ENCODE measurements around the gene SLIT3.

The SLIT3 gene

DNA sequence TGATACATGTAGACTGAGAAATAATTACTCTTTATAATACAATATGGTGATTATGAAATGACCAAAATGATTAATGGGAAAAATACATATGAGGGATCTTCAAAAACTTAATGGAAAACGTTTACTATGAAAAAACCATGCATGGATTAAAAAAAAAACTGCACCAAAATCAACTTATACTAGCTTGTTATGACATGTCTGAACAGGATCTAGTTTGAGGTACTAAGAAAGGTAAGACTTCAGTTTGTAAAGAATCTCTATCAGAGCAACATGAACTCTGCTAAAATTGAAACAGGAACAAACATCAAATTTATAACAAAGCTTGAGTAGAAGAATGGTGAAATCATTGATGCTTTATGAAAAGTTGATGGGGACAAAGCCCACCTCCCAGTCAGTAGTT is 178.0 kb downstream of the SLIT3 start:
- no peak for DNase-seq (ENCODE audit: low read depth)
- TF ChIP-seq, protein P1, sequence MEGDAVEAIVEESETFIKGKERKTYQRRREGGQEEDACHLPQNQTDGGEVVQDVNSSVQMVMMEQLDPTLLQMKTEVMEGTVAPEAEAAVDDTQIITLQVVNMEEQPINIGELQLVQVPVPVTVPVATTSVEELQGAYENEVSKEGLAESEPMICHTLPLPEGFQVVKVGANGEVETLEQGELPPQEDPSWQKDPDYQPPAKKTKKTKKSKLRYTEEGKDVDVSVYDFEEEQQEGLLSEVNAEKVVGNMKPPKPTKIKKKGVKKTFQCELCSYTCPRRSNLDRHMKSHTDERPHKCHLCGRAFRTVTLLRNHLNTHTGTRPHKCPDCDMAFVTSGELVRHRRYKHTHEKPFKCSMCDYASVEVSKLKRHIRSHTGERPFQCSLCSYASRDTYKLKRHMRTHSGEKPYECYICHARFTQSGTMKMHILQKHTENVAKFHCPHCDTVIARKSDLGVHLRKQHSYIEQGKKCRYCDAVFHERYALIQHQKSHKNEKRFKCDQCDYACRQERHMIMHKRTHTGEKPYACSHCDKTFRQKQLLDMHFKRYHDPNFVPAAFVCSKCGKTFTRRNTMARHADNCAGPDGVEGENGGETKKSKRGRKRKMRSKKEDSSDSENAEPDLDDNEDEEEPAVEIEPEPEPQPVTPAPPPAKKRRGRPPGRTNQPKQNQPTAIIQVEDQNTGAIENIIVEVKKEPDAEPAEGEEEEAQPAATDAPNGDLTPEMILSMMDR (conservative IDR thresholded peaks at IDR 0.05; ENCODE audit: low read depth, low read length) = no peak
- no peak overlapping the region for H3K4me3 ChIP-seq (ENCODE audit: low read depth, low read length)

DNA sequence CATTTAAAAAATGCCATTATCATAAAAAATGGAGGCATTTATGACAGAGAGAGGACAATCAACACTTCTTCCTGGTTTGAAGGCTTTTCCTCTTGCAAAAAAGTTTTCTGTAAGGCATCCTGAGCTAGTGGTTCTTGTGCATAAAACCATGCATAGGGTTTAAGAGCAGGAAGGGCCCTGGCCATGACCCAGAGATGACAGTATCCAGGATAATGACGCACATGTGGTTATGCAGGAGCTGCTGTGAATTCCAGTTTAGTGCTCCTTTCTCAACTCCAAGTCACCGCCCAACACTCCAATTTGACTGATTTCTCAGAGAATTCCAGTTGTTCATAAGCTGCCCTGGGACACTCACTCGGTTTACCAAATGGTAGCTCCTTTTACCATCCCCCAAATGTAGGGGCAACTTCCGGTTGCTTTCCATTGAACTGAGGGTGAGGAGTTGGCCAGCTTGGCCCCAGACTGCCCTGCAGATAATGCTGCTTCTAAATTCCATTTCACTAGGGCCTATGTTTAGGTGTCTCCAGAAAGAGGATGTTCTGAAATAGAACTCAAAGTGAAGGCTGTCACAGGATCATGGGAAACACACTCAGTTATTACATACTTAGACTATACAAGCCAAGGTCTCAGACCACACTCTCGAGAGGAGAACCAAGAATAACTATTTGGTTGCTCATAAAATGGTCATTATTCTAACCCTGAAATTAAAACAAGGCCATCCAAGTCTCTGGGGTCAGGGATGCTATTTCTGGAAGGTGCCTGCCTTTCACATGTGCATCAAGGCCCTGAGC is 179.1 kb downstream of the SLIT3 start:
- H3K4me3 ChIP-seq (ENCODE audit: low read depth, low read length) = no peak overlapping the region
- no peak for DNase-seq (ENCODE audit: low read depth)
- TF ChIP-seq, protein P1 (conservative IDR thresholded peaks at IDR 0.05; ENCODE audit: low read depth, low read length) = no peak

DNA sequence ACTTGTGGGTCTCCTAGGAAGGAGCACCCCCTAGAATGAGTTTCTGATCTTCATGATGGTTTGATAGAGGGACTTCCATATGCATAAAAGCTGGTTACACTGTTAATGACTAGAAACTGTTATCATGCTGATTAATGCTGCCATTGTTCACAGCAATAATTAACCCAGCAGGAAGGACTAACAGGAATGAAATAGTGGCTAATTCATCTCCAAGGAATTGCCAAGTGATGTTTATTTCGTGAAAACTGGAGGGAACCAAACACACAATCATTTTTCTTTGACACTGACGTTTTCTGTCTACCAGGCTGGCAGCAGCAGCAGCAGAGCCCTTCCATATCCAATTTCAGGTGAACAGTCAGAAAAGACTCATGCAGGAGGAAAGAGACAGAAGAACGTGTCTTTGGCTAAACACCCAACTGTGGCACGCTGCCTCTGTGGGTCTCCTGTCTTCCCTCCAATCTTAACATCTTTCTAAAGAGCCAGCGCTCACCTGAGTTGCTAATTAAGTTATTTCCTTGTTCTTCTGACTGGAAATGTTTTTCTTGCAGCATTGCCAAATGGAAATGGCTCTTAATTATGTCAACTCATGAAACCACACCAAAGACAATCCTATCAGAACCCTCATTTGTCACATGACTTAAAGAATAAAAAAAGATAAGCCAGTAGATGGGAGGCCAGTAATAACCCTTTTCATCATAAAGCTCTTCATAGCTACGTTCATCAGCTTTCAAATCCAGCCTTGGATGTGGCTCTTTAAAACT is 181.5 kb downstream of the SLIT3 start:
- H3K4me3 ChIP-seq (ENCODE audit: low read depth, low read length) = no peak overlapping the region
- TF ChIP-seq, protein P1 (conservative IDR thresholded peaks at IDR 0.05; ENCODE audit: low read depth, low read length) = no peak
- DNase-seq (ENCODE audit: low read depth) = no peak

DNA sequence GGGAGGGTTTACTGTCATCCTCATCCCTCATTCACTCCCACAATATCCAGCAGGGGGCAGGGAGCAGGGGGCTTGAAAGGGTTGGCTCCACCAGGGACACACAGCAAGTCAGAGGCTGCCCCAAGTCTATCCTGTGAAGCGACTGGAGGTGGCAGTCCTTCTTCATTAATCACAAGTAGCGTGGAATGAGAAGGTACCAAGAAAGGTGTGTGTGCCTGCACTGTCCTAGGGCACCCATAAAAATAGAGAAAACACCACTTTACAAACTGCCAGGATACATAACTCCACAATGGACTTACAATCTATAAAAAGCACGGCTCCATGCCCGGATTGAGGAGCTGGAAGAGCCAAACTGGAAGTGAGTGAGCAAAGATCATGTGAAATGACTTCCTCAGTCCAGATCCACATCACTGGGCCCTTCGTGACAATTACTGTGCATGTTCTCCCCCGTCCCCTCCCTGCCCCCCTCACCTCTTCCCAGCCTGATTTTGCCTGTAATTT is 183.9 kb downstream of the SLIT3 start:
- DNase-seq (ENCODE audit: low read depth) = no peak

DNA sequence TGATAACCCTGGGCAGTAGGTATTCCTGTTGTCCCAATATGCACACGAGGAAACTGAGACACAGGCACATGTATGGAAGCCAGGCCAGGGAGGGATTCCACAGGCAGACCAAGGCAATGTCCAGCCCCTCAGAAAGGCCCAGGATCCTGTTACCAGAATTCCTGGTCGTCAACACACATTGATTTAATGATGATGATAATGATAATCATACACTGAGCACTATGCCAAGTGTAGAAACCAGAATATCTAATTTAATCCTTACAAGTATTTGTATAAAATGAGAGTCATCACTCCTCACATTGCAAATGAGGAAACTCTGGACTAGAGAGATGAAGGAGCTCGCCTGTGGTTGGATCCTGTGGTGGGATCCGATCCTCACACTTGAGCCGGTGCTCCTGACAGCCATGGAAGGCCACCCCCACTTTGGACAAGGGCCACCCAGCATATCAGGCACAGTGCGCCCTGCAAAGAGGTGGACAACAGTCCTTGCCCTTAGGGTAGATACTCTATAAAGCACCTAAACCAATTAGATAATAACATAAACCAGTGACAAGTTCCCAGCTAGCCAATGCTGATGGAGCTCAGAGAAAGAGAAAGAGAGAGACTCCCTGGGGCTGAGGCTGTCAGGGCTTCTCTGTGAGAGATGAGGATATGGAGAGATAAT is 185.3 kb downstream of the SLIT3 start:
- TF ChIP-seq, protein P1 (conservative IDR thresholded peaks at IDR 0.05; ENCODE audit: low read depth, low read length) = no peak

More for the DNA sequence above, 183.9 kb downstream of the SLIT3 start:
- no peak overlapping the region for H3K4me3 ChIP-seq (ENCODE audit: low read depth, low read length)
- TF ChIP-seq, protein P1 (conservative IDR thresholded peaks at IDR 0.05; ENCODE audit: low read depth, low read length) = no peak

DNA sequence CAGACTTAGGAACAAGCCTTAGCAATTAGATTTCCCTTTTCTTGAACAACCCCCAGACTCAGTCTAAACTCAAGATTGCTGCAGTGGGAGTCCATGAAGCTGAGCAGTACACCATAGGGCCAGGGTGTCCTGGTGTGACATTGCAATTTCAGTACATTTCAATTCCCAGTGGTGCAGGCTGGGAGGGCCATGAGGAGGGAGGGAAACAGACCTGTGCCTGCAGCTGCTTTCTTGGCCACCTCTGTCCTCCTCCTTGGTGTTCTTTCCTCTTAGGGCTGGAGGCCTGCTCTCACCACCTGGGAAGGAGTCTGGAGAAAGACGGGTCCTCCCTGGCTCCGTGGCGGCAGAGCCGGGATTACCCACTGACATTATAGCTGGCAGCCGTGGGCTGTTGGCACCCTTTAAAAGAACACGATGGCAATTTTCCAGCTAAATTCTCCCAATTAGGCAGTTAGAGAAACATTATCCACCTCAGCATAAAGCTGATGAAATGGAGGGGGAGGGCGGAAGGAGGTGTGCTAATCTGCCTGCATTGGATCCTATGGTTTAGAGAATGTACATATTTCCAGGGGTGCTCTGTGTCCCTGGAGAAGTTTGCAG is 186.4 kb downstream of the SLIT3 start:
- no peak overlapping the region for H3K4me3 ChIP-seq (ENCODE audit: low read depth, low read length)
- DNase-seq (ENCODE audit: low read depth) = no peak
- TF ChIP-seq, protein P1 (conservative IDR thresholded peaks at IDR 0.05; ENCODE audit: low read depth, low read length) = no peak

More for the DNA sequence above, 185.3 kb downstream of the SLIT3 start:
- no peak for DNase-seq (ENCODE audit: low read depth)
- H3K4me3 ChIP-seq (ENCODE audit: low read depth, low read length) = no peak overlapping the region
